PC-9 (cell line): Measurements from ENCODE around the gene PTF1A.

Experiments used
- CTCF ChIP-seq: fragments of 200-600 bp; sonication (generic); conservative IDR thresholded peaks from 2 replicates; pipeline ENCODE4 v1.6.1; 2017; ENCODE audit warnings: mixed run types, antibody characterized with exemption, mild to moderate bottlenecking, moderate library complexity
- EZH2 ChIP-seq: fragments of 200-600 bp; sonication (generic); IDR thresholded peaks from 2 replicates; pipeline ENCODE4 v1.8.0; 2017; ENCODE audit warnings: antibody characterized with exemption, low read depth

GRCh38 chr10:23205972-23206642 lies 14.0 kb downstream of the PTF1A start:
- no peak for TF ChIP-seq CTCF
- TF ChIP-seq EZH2 = no peak
